Natural killer cell treated with Interleukin-12 subunit alpha and Interleukin-12 subunit beta and Interleukin-15 and Interleukin-18, amount 100 ng/mL, for 72 hours (primary cell): ENCODE data around the gene RNU5D-1. TPM values are rescaled to one million over a fixed set of nuclear protein-coding genes. Genes with fewer than 3 reads are reported as not detected.
A peak's percentile ranks its signal among the peaks of the same experiment; 100 is the strongest.

Source experiments
- ATAC-seq, 2 donors: fragments of 150-1000 bp; cut with Tn5 transposase in 1 of 2; sonication (Bioruptor Pico), chemical (Tn5 transposase) in 1 of 2; 2 replicates each; pipeline ENCODE4 v1.10.0; 2021
- DNase-seq: peaks from one replicate; pipeline ENCODE4 v3.0.0; 2022; ENCODE audit warnings: low spot score
- H3K27ac Mint-ChIP-seq, 2 donors: 1 replicate in 1 of 2; 2 replicates in 1 of 2; pipeline ENCODE4 v1.8.0; 2022; ENCODE audit warnings: mixed read lengths in 2 of 2, mild to moderate bottlenecking in 1 of 2, moderate library complexity in 1 of 2
- H3K27me3 Mint-ChIP-seq, 2 donors: 1 replicate in 1 of 2; 2 replicates in 1 of 2; pipeline ENCODE4 v1.8.0; 2022; ENCODE audit warnings: mixed read lengths in 2 of 2
- H3K36me3 Mint-ChIP-seq: one replicate; pipeline ENCODE4 v1.8.0; 2022; ENCODE audit warnings: mixed read lengths
- H3K4me1 Mint-ChIP-seq, 2 donors: 1 replicate in 1 of 2; 2 replicates in 1 of 2; pipeline ENCODE4 v1.8.0; 2022; ENCODE audit warnings: low read depth in 2 of 2, mixed read lengths in 2 of 2, mild to moderate bottlenecking in 1 of 2
- H3K4me3 Mint-ChIP-seq: one replicate; pipeline ENCODE4 v1.8.0; 2022; ENCODE audit warnings: mixed read lengths
- H3K9me3 Mint-ChIP-seq: 2 replicates; pipeline ENCODE4 v1.8.0; 2022; ENCODE audit warnings: mixed read lengths
- total RNA-seq, 2 donors: library from RNA; stranded (reverse); gene quantifications; one replicate each; pipeline ENCODE4 v1.2.3, GENCODE V29; 2022

Gene RNU5D-1
- total RNA-seq, 2 donors from 2014 or later: not detected

DNA sequence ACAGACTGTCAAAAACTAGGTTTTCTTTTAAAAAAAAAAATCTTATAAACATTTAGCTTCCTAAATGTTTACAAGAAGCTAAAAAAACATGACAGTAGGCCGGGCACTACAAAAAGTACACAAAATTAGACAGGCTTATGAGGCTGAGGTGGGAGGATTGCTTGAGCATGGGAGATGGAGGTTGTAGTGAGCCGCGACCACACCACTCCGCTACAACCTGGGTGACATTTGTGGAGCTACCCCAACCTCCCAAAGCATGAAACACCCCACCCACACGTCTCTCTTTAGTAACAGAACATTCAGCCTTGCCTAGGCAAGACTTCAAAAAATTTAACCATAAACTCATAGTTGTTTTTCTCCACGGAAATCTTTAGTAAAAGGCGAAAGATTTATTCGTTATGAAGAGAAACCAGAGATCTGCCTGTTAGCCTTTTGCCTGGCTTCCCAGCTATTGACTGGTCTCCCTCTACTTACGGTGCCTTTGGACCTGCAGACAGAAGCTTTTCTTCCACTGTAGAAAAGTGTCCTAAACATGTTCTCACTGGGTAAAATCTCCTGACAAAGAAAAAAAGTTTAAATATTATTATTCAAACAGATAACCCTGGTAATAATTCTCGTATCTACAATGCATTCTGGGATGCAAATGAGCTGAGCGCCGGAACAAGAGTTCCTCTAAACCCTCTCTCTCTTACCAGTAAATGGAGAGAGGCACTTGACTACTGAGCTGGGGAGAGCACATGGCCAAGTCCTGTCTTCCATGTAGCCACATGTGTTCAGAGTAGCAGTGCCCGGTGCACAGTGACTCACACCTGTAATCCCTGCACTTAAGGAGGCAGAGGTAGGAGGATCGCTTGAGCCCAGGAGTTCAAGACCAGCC lies 9.2 kb downstream of the RNU5D-1 start:
- H3K27me3 Mint-ChIP-seq: no peaks in the 10 kb centered on the region
- ATAC-seq (peak; percentile 89 to 94), DNase-seq (peak; percentile 85)
- peaks cover 42 to 55% of the 10 kb centered on the region in 2 donors for H3K4me1 Mint-ChIP-seq
- peak overlapping the region; percentile 53 for H3K4me3 Mint-ChIP-seq
- H3K27ac Mint-ChIP-seq: peak overlapping the region; percentile 98 to 99
- no peaks in the 10 kb centered on the region for H3K36me3 Mint-ChIP-seq
- no peaks in the 10 kb centered on the region for H3K9me3 Mint-ChIP-seq

DNA sequence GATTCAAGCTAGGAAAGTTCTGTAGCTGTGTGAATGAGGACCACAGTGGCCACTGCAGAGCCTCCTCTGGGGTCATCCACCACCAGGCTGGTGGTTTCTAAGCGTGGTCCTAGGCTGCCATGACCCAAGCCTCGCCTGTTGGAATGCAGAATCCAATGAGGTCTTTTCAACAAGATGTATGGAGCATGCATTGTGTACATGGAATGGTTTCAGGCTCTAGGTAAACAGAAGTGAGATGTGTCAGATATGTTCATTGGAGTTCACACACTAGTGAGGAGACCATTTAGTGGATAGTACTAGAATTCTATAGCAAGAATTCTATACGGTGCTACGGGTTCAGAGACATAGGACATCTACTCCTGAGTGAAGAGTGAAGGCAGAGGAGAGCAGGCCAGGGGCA lies 10.7 kb downstream of the RNU5D-1 start:
- Mint-ChIP-seq H3K27me3 (no peaks in the 10 kb centered on the region), H3K4me3 (peak overlapping the region; percentile 34), H3K27ac (peak overlapping the region; percentile 98 to 99), H3K36me3 (no peaks in the 10 kb centered on the region), H3K9me3 (no peaks in the 10 kb centered on the region), H3K4me1 (peaks cover 52 to 63% of the 10 kb centered on the region in 2 donors)
- DNase-seq (no peak), ATAC-seq (peak in 1 of 2 donors; percentile 43)

DNA sequence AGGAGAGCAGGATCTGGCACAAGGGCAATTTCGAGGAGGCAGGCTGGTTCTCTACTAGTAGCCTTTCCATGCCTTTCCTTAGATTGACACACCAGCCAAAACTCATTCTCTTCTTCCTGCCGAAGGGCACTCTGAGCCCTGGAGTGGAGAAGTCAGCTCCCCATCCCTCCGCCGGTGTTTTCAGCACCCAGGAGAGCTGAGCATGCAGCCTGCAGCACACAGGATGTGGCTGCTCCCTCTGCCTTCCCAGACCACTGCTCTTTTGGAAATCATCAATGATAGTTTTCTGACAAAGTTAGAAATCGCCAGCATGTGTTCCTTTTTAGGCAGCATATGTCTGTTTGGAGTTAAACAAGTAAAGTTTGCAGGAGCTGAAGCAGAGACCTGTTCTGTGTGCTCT lies 11.7 kb downstream of the RNU5D-1 start:
- Mint-ChIP-seq H3K27me3 (no peaks in the 10 kb centered on the region), H3K27ac (peak overlapping the region in 1 of 2 donors; percentile 32), H3K4me1 (peaks cover 56 to 67% of the 10 kb centered on the region in 2 donors), H3K9me3 (no peaks in the 10 kb centered on the region), H3K36me3 (no peaks in the 10 kb centered on the region), H3K4me3 (no peak overlapping the region)
- ATAC-seq (no peak), DNase-seq (no peak)

DNA sequence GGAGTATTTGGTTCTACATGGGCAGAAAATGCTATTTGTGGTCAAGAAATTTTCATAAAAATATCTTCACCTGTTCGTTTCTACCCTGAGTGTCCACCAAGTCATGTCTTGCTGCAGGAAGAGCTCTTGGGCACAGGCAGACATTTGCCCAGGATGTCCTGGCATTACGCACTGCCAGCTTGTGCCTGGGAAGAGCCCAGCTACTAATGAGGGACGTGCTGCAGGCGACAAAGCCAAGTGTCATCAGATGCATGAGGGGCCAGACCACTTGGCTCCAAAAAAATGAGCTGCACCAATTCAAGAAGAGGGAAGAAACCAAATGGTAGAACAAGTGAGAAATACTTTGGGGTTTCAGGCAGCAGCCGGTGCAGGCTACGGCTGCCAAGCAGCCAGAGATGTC lies 12.9 kb downstream of the RNU5D-1 start:
- H3K4me1 Mint-ChIP-seq: peaks cover 47 to 59% of the 10 kb centered on the region in 2 donors
- H3K27ac Mint-ChIP-seq: peak overlapping the region; percentile 32 to 59
- DNase-seq (no peak), ATAC-seq (no peak)
- H3K9me3 Mint-ChIP-seq: no peaks in the 10 kb centered on the region
- no peaks in the 10 kb centered on the region for H3K27me3 Mint-ChIP-seq
- no peaks in the 10 kb centered on the region for H3K36me3 Mint-ChIP-seq
- H3K4me3 Mint-ChIP-seq: peak overlapping the region; percentile 34

DNA sequence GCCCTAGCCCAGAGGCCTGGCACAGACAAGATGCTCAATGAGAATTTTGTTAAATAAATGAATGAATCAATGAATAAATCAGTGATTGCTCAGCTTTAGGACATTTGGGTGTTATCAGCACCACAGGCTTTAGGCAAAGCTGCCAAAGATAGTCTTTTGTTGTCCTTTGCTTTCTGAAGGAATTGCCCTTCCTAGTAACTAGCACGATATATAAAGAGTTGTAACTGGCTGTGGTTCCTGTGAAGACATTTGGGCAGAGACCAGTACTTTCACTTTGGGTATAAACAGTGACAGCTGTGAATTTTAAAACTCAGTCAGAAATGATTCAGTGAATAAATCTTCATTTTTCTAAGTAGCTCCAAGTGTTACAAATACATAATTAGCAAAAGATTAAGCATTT lies 13.3 kb downstream of the RNU5D-1 start:
- ATAC-seq (no peak), DNase-seq (no peak)
- Mint-ChIP-seq H3K4me1 (peaks cover 44 to 56% of the 10 kb centered on the region in 2 donors), H3K9me3 (no peaks in the 10 kb centered on the region), H3K27ac (peak overlapping the region; percentile 32 to 59), H3K4me3 (peak overlapping the region; percentile 34), H3K36me3 (no peaks in the 10 kb centered on the region), H3K27me3 (no peaks in the 10 kb centered on the region)

DNA sequence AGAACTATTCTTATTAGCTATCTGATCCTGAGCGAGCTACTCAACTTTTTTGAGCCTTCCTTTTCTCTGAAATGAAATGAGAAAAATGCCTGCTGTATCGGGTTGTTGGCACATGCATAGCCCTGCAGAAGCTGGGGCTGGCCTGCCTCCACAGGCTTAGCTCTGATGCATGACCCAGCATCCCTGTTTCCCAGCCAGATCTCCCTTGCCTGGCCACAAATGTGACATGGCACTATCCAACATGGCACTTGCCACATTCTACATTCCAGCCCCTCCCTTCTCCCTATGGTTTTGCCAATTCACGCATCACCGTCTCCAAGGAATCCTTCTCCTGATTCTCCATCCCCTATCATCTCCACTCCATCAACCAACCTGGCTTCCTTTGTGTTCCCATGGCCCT lies 13.8 kb downstream of the RNU5D-1 start:
- H3K4me3 Mint-ChIP-seq: peak overlapping the region; percentile 34
- ATAC-seq (no peak), DNase-seq (no peak)
- H3K4me1 Mint-ChIP-seq: peaks cover 44 to 55% of the 10 kb centered on the region in 2 donors
- peak overlapping the region; percentile 32 to 59 for H3K27ac Mint-ChIP-seq
- no peaks in the 10 kb centered on the region for H3K36me3 Mint-ChIP-seq
- no peaks in the 10 kb centered on the region for H3K27me3 Mint-ChIP-seq
- H3K9me3 Mint-ChIP-seq: no peaks in the 10 kb centered on the region

DNA sequence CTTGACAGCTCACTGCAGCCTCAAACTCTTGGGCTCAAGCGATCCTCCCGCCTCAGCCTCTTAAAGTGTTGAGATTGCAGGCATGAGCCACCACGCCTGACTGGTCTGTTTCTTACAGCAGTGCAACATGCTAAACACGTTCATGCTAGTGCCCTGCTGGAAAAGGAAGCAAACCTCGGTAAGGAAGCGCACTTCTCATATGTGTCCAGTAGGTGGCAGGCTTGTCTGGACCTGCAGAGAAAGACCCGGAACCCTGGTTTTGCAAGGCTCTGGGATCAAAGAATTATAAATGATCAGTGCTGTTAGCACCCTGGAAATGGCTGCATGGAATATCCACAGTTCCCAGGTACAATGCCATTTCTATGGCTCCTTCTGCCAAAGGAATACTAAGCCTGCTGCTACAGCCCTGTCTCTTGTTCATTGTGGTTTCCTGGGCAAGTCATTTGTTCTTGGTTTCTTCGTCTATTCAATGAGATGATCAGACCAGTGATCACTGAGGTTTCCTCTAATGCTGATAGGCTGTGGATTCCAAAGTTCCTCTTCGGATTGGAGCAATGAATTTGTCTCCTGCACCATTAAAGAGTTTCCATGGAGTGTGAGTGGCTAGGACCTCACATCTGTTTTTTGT lies 15.9 kb downstream of the RNU5D-1 start:
- Mint-ChIP-seq H3K36me3 (no peaks in the 10 kb centered on the region), H3K27ac (peak overlapping the region in 1 of 2 donors; percentile 8), H3K9me3 (no peaks in the 10 kb centered on the region), H3K4me1 (peaks cover 32 to 34% of the 10 kb centered on the region in 2 donors), H3K4me3 (peak overlapping the region; percentile 12), H3K27me3 (no peaks in the 10 kb centered on the region)
- ATAC-seq: peak; percentile 76 to 80
- no peak for DNase-seq

DNA sequence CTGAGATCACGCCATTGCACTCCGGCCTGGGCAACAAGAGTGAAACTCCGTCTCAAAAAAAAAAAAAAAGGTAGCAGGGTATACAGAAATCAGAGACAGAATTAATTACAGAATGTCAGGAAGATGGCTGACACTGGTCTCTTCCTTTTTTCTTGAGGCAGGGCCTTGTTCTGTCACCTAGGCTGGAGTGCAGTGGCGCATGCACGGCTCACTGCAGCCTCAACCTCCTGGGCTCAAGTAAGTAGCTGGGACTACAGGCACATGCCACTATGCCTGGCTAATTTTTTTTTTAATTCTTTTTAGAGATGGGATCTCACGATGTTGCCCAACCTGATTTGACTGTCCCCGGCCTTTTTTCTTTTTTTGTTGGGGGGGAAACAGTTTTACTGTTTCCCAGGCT lies 16.4 kb downstream of the RNU5D-1 start:
- Mint-ChIP-seq H3K27ac (no peak overlapping the region), H3K4me1 (peaks cover 32 to 34% of the 10 kb centered on the region in 2 donors), H3K4me3 (peak overlapping the region; percentile 12), H3K9me3 (no peaks in the 10 kb centered on the region), H3K27me3 (no peaks in the 10 kb centered on the region), H3K36me3 (no peaks in the 10 kb centered on the region)
- no peak for ATAC-seq
- no peak for DNase-seq

DNA sequence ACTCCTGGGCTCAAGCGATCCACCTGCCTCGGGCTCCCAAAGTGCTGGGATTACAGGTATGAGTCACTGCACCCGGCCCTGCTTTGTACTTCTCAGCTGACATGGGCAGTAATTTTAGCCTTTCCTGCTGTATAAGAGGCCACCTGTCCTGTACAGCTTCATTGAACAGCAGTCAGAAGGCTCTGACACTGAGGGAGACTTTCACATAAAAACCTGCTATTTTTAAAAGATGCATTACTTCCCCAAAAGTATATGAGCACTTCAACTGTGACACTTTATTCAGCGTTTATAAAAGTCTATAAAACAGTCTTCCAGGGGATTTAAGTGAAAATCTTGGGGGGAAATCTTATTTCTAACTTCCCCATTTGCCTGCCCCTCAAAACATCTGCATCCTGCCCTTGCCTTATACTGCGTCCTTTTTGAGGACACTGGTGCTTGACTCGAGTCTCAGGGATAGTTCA lies 17.6 kb downstream of the RNU5D-1 start:
- Mint-ChIP-seq H3K4me3 (no peak overlapping the region), H3K27me3 (no peaks in the 10 kb centered on the region), H3K4me1 (peaks cover 29 to 34% of the 10 kb centered on the region in 2 donors), H3K9me3 (no peaks in the 10 kb centered on the region), H3K36me3 (no peaks in the 10 kb centered on the region), H3K27ac (no peak overlapping the region)
- DNase-seq (no peak), ATAC-seq (no peak)

DNA sequence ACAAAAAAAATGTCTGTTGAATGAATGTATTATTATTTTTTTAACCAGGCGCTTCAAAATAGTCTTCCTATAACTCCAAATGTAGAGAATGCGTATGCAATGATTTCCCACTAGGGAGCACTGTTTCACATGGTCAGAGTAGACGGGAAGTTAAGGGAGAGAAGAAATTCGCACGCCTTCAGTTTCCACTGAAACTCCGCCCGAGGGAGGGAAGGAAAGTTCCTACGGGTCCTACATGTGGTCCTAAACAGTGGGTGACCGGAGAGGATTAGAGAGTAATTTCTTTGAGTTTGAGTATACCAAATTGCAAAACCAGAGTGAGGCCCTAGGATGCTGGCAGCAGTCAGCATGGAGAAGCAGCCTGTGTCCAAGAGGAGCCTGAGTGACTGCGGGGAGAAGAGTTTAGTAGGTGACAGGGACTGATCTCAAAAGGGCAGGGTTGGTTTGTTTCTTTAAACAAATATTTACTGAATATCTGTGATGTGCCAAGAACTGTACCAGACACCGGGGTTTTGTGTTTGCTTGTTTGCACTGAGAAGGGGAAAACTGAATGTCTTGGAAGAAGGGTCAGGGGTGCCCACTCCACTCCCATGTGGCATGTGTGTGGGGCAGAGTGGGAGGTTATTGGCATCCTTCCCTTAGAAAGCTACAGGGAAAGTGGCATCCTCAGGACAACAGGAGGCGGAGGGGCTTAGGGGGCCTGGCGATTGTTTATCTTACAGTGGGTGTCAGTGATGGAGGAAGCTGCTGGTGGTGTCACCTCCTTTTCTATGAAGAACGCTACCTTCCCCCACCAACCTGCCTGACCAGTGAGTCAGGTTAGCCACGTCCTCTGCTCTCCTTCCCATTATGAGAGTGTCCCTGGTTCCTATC lies 22.8 kb downstream of the RNU5D-1 start:
- H3K4me3 Mint-ChIP-seq: peak overlapping the region; percentile 47
- H3K27ac Mint-ChIP-seq: peak overlapping the region in 1 of 2 donors; percentile 49
- peak; percentile 66 to 74 for ATAC-seq
- H3K27me3 Mint-ChIP-seq: peaks cover 0 to 3% of the 10 kb centered on the region in 2 donors
- no peak for DNase-seq
- H3K9me3 Mint-ChIP-seq: no peaks in the 10 kb centered on the region
- H3K36me3 Mint-ChIP-seq: no peaks in the 10 kb centered on the region
- H3K4me1 Mint-ChIP-seq: peaks cover 4 to 7% of the 10 kb centered on the region in 2 donors

DNA sequence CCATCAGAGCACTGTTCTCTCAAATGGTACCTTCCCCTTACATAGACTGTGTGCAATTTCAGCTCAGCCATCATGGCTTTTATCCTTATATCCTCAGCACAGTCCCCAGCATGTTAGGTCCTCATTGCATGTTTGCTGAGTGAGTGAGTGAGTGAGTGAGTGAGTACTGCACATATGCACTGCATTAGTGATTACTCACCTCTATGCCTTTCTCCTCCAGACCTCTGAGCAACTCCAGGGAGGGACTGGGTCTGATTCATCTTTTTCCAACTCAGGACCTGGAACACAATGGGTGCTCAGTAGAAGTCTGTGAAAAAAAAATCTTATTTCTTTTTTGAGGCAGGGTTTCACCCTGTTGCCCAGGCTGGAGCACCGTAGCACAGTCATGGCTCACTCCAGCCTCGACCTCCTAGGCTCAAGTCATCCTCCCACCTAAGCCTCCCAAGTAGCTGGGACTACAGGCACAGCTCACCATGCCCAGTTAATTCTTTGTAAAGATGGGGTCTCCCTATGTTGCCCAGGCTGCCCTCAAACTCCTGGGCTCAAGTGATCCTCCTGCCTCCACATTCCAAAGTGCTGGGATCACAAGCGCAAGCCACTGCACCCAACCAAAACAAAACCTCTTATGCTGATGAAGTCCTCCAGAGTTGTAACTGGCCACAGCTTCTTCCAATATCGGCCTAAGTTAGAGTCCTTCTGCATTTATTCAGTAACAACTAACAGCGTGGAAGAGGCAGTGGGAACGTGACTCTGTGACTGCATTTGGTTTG lies 23.7 kb downstream of the RNU5D-1 start:
- DNase-seq (no peak), ATAC-seq (no peak)
- peaks cover 0 to 3% of the 10 kb centered on the region in 2 donors for H3K27me3 Mint-ChIP-seq
- no peaks in the 10 kb centered on the region for H3K36me3 Mint-ChIP-seq
- no peak overlapping the region for H3K4me3 Mint-ChIP-seq
- H3K4me1 Mint-ChIP-seq: peaks cover 4 to 7% of the 10 kb centered on the region in 2 donors
- H3K9me3 Mint-ChIP-seq: no peaks in the 10 kb centered on the region
- peak overlapping the region in 1 of 2 donors; percentile 49 for H3K27ac Mint-ChIP-seq

DNA sequence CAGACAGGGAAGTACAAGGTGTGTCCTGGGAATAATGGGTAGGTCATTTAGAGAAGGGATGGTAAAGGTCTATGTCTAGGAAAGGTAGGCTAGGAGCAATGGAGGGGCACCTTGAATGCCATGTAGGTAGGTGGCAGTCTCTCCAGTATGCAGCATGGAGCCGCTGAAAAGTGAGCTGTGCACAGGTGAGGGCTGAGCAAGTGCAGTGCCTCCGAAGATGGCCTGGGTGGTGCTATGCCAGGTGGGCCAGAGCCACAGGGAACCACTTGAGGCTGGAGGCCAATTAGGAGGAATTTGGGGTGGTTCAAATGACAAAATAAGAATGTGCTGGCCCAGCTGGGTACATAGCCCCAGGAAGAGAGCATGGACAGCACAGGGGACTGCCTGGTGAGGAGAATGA lies 25.0 kb downstream of the RNU5D-1 start:
- peak in 1 of 2 donors; percentile 46 for ATAC-seq
- no peaks in the 10 kb centered on the region for H3K36me3 Mint-ChIP-seq
- DNase-seq: no peak
- H3K4me3 Mint-ChIP-seq: no peak overlapping the region
- peaks cover 0 to 3% of the 10 kb centered on the region in 2 donors for H3K27me3 Mint-ChIP-seq
- H3K27ac Mint-ChIP-seq: no peak overlapping the region
- H3K4me1 Mint-ChIP-seq: peaks cover 4 to 7% of the 10 kb centered on the region in 2 donors
- H3K9me3 Mint-ChIP-seq: no peaks in the 10 kb centered on the region

DNA sequence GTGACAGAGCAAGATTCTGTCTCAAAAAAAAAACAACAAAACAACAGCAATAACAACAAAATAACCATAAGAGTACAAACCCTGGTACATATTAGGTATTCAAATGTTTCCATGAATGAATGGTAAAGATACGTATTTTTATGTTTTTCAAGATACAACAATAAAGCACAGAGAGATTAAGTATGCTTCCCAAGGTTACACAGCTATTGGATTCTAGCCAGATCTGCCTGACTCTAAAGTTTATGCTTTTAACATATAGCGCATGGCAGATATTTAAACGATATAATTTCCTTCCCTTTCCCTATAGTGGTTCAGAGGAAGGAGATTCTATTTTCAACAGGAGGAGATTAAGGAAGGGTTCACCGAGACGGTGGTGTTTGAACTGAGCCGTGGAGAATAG lies 25.5 kb downstream of the RNU5D-1 start:
- H3K4me3 Mint-ChIP-seq: no peak overlapping the region
- no peaks in the 10 kb centered on the region for H3K36me3 Mint-ChIP-seq
- no peaks in the 10 kb centered on the region for H3K9me3 Mint-ChIP-seq
- peaks cover 4 to 7% of the 10 kb centered on the region in 2 donors for H3K4me1 Mint-ChIP-seq
- DNase-seq (no peak), ATAC-seq (no peak)
- peaks cover 0 to 3% of the 10 kb centered on the region in 2 donors for H3K27me3 Mint-ChIP-seq
- no peak overlapping the region for H3K27ac Mint-ChIP-seq
